Spleen (tissue), 11 donors: ENCODE results near the gene ABI3. TPM values are rescaled to one million over a fixed set of nuclear protein-coding genes. Genes with fewer than 3 reads are reported as not detected.

ENCODE experiments used
- DNase-seq: peaks from one replicate; pipeline ENCODE4 v3.0.0-alpha.2; 2020
- H3K27ac ChIP-seq, 8 donors: fragments of 200-600 bp; sonication (generic) in 7 of 8; 1 replicate in 4 of 8; 2 replicates in 4 of 8; pipeline versions ENCODE4 v1.5.0 to v1.8.0; 2016 to 2021; ENCODE audit warnings: inconsistent platforms in 4 of 8, mild to moderate bottlenecking in 4 of 8, moderate library complexity in 1 of 8
- H3K27me3 ChIP-seq, 7 donors: fragments of 200-600 bp; sonication (generic) in 6 of 7; replicated peaks in 1 of 7; 1 replicate in 4 of 7; 2 replicates in 3 of 7; pipeline versions ENCODE4 v1.5.0 to v1.8.0; 2016 to 2021; ENCODE audit warnings: inconsistent platforms in 3 of 7, mild to moderate bottlenecking in 1 of 7
- H3K36me3 ChIP-seq, 6 donors: fragments of 200-600 bp; sonication (generic) in 5 of 6; 1 replicate in 4 of 6; 2 replicates in 2 of 6; pipeline versions ENCODE4 v1.5.0 to v1.8.0; 2016 to 2021; ENCODE audit warnings: inconsistent platforms in 2 of 6
- H3K4me1 ChIP-seq, 6 donors: fragments of 200-600 bp; sonication (generic) in 5 of 6; 1 replicate in 3 of 6; 2 replicates in 3 of 6; pipeline versions ENCODE4 v1.5.0 to v1.8.0; 2016 to 2021; ENCODE audit warnings: inconsistent platforms in 3 of 6
- H3K4me3 ChIP-seq, 8 donors: fragments of 200-600 bp; sonication (generic) in 7 of 8; 1 replicate in 4 of 8; 2 replicates in 4 of 8; pipeline versions ENCODE4 v1.5.0 to v1.8.0; 2016 to 2021; ENCODE audit warnings: inconsistent platforms in 4 of 8, mild to moderate bottlenecking in 4 of 8, moderate library complexity in 2 of 8
- H3K9me3 ChIP-seq, 8 donors: fragments of 200-600 bp; sonication (generic) in 7 of 8; 1 replicate in 4 of 8; 2 replicates in 4 of 8; pipeline versions ENCODE4 v1.5.0 to v1.8.0; 2016 to 2021; ENCODE audit warnings: inconsistent platforms in 4 of 8
- POLR2A ChIP-seq, 3 donors: fragments of 450-650 bp; IDR thresholded peaks; one replicate each; pipeline ENCODE4 v1.5.1; 2017; ENCODE audit warnings: antibody characterized with exemption in 3 of 3, mild to moderate bottlenecking in 1 of 3
- POLR2AphosphoS5 ChIP-seq, 3 donors: sonication (generic); formaldehyde crosslinking; IDR thresholded peaks; one replicate each; pipeline ENCODE4 v1.5.1; 2017; ENCODE audit warnings: antibody characterized with exemption in 3 of 3
- WGBS, 5 donors: extraction: QIAGEN DNeasy Blood & Tissue Kit in 3 of 5; methylation state at CpG; one replicate each; pipeline versions ENCODE4 v1.1.5 to v1.1.7; 2013 to 2018; 5-methylcytosine and 5-hydroxymethylcytosine counted together
- intact Hi-C: fragments of 100-400 bp; cut with DNase I; formaldehyde crosslinking; loops from one replicate; pipeline ENCODE4 v1.15.0; 2023; ENCODE audit warnings: low total_unique reads
- polyA plus RNA-seq, 3 donors: library from polyadenylated mRNA; stranded (reverse); fragments of 200-250 nt; gene quantifications; one replicate each; pipeline ENCODE4 v1.2.1, GENCODE V29; 2013
- total RNA-seq, 7 donors: library from RNA; depleted of rRNA in 3 of 7; stranded (reverse); fragments of >200 nt in 3 of 7; fragmentation: NEBNext Ultra II Directional in 4 of 7; extraction: Animal tissue kit (Norgen Biotek cat#: 25700) in 4 of 7; gene quantifications; one replicate each; pipeline versions ENCODE4 v1.1.0 to v1.2.1, GENCODE V29; 2016 to 2021
- TF ChIP-seq, protein P1 (sequence below), 11 experiments: fragments of 200-600 bp in 7 of 11; fragments of 450-650 bp in 4 of 11; sonication (generic) in 4 of 11; IDR thresholded peaks in 8 of 11; conservative IDR thresholded peaks in 3 of 11; 1 replicate in 7 of 11; 2 replicates in 4 of 11; pipeline versions ENCODE4 v1.4.0 to v1.8.0; 2016 to 2021; ENCODE audit warnings: antibody characterized with exemption in 11 of 11, inconsistent platforms in 4 of 11, mild to moderate bottlenecking in 1 of 11
- donor health status: healthy with polysubstance abuse.
- donor health status: DM: no; HTN: no; CAD: no; lungs with moderate emphysema.
- donor health status: DM: no; HTN: no; CAD: no.
- donor health status: Bipolar disorder and iron deficiency.
- donor health status: healthy.
- donor health status: DM: no; HTN: no; CAD: no.
- donor health status: DM: yes; HTN: yes; CAD: no.

Gene ABI3
- total and polyA plus RNA-seq, 10 donors = 51.3 to 121 (median 82.3) TPM

DNA sequence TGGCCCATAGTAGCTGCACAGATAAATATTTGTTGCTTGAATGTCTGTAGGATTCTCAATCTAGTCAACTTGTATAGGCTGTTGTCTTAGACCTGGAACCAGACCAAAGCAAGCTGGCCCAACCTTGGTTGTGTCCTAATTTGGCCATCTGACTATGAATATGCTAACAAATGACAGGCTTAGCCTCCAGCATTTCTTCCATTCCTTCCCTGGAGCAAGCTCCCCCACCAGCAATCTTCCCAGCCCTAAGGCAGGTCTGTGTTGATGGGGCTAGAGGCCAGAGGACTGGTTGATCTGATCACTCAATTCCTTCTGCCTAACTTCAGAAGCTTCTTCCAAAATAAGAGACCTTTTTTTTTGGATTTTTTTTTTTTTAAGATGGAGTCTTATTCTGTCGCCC is 29.5 kb downstream of the ABI3 start:
- no peak for TF ChIP-seq POLR2AphosphoS5 (IDR thresholded peaks at IDR 0.05)
- TF ChIP-seq, protein P1, sequence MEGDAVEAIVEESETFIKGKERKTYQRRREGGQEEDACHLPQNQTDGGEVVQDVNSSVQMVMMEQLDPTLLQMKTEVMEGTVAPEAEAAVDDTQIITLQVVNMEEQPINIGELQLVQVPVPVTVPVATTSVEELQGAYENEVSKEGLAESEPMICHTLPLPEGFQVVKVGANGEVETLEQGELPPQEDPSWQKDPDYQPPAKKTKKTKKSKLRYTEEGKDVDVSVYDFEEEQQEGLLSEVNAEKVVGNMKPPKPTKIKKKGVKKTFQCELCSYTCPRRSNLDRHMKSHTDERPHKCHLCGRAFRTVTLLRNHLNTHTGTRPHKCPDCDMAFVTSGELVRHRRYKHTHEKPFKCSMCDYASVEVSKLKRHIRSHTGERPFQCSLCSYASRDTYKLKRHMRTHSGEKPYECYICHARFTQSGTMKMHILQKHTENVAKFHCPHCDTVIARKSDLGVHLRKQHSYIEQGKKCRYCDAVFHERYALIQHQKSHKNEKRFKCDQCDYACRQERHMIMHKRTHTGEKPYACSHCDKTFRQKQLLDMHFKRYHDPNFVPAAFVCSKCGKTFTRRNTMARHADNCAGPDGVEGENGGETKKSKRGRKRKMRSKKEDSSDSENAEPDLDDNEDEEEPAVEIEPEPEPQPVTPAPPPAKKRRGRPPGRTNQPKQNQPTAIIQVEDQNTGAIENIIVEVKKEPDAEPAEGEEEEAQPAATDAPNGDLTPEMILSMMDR (IDR thresholded peaks at IDR 0.05 in 8 of 11, conservative IDR thresholded peaks at IDR 0.05 in 3 of 11) = no peak
- no peak for TF ChIP-seq POLR2A (IDR thresholded peaks at IDR 0.05)
- H3K4me3 ChIP-seq = no peak overlapping the region
- 89 to 100% (median 95%) methylated on average over 1 of the region's 1 CpG for WGBS, 5 donors
- peaks cover 0 to 5% (median 0%) of the 10 kb centered on the region in 7 donors for H3K27me3 ChIP-seq
- no peaks in the 10 kb centered on the region for H3K36me3 ChIP-seq
- intact Hi-C loops = no loop called here
- H3K4me1 ChIP-seq = peaks cover 0 to 22% (median 0%) of the 10 kb centered on the region in 6 donors
- no peak overlapping the region for H3K27ac ChIP-seq
- DNase-seq = no peak
- H3K9me3 ChIP-seq = no peaks in the 10 kb centered on the region

DNA sequence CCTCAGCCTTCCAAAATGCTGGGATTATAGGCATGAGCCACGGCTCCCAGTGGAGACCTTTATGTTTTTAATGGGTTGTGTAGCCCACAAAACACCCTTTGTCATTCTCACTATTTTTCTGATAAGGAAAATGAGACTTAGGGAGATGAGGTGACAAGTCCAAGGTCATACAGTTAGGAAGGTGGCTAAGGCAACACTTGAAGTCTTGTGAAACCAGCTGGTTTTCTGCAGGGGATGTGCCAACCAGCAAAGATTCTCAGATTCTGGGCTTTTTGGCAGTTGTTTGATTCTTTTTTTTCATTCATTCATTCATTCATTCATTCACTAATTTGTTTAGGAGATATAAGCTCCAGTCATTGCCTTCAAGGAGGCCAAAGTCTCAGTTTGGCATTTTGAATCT is 30.1 kb downstream of the ABI3 start:
- no peak for DNase-seq
- Histone ChIP-seq H3K36me3 (no peaks in the 10 kb centered on the region), H3K4me3 (no peak overlapping the region), H3K9me3 (no peaks in the 10 kb centered on the region), H3K4me1 (peaks cover 0 to 16% (median 0%) of the 10 kb centered on the region in 6 donors), H3K27me3 (peaks cover 0 to 7% (median 0%) of the 10 kb centered on the region in 7 donors), H3K27ac (no peak overlapping the region)
- TF ChIP-seq POLR2AphosphoS5 (IDR thresholded peaks at IDR 0.05) = no peak
- TF ChIP-seq, protein P1 (IDR thresholded peaks at IDR 0.05 in 8 of 11, conservative IDR thresholded peaks at IDR 0.05 in 3 of 11) = no peak
- TF ChIP-seq POLR2A (IDR thresholded peaks at IDR 0.05) = no peak
- WGBS, 5 donors = 63 to 77% (median 73%) methylated on average over 1 of the region's 1 CpG
- intact Hi-C loops = no loop called here

DNA sequence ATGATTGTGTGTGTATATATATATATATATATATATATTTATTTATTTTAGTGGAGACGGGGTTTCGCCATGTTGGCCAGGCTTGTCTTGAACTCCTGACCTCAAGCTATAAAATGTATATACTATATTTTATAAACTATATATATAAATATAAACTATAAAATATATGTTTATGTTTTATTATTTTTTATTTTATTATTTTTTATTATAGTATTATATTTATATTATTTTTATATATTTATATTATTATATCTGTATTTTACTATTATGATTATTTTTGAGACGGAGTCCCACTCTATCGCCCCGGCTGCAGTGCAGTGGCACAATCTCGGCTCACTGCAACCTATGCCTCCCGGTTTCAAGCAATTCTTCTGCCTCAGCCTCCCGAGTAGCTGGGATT is 30.5 kb downstream of the ABI3 start:
- TF ChIP-seq POLR2A (IDR thresholded peaks at IDR 0.05) (no peak), POLR2AphosphoS5 (IDR thresholded peaks at IDR 0.05) (no peak)
- TF ChIP-seq, protein P1 (IDR thresholded peaks at IDR 0.05 in 8 of 11, conservative IDR thresholded peaks at IDR 0.05 in 3 of 11) = no peak
- Histone ChIP-seq H3K36me3 (no peaks in the 10 kb centered on the region), H3K9me3 (no peaks in the 10 kb centered on the region), H3K4me1 (peaks cover 0 to 11% (median 0%) of the 10 kb centered on the region in 6 donors), H3K27ac (no peak overlapping the region), H3K27me3 (peaks cover 0 to 10% (median 0%) of the 10 kb centered on the region in 7 donors), H3K4me3 (no peak overlapping the region)
- DNase-seq = no peak
- intact Hi-C loops = no loop called here
- 86 to 96% (median 94%) methylated on average over 8 of the region's 8 CpGs for WGBS, 5 donors

DNA sequence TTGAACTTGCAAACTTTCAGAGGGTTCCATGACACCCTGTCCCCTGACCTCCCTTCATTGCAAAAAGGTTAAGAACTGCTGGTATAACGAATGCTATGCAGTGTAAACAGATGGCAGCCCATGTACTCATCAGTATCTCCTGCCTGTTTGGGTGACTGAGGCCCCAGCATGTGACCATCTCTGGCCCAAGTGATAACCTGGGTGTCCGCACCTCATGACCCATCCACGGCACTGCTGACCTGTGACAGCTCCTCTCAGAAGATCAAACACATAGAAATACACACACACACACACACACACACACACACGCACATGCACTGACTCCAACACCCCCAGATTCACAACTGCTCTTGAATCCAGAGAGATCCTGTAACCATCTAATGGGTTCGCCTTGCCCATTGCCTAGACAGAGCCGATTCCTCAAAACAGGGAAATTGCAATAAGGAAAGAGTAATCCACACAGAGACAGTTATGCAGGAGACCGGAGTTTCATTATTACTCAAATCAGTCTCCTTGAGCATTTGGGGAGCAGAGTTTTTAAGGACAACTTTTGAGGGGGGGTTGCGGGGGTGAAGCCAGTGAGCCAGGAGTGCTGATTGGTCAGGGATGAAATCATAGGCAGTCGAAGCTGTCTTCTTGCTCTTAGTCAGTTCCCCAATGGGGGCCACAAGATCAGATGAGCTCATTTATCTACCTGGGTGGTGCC is 31.3 kb downstream of the ABI3 start:
- H3K9me3 ChIP-seq = no peaks in the 10 kb centered on the region
- no peak overlapping the region for H3K27ac ChIP-seq
- no peak for DNase-seq
- no peaks in the 10 kb centered on the region for H3K36me3 ChIP-seq
- no peak for TF ChIP-seq POLR2AphosphoS5 (IDR thresholded peaks at IDR 0.05)
- TF ChIP-seq, protein P1 (IDR thresholded peaks at IDR 0.05 in 8 of 11, conservative IDR thresholded peaks at IDR 0.05 in 3 of 11) = no peak
- TF ChIP-seq POLR2A (IDR thresholded peaks at IDR 0.05) = no peak
- H3K27me3 ChIP-seq = peaks cover 0 to 15% (median 0%) of the 10 kb centered on the region in 7 donors
- intact Hi-C loops = no loop called here
- 75 to 88% (median 77%) methylated on average over 9 of the region's 9 CpGs for WGBS, 5 donors
- peaks cover 0 to 5% (median 0%) of the 10 kb centered on the region in 6 donors for H3K4me1 ChIP-seq
- no peak overlapping the region for H3K4me3 ChIP-seq
